Measurements from ENCODE around the gene CSF3R. TPM values are rescaled to one million over a fixed set of nuclear protein-coding genes. Genes with fewer than 3 reads are reported as not detected.

Gene CSF3R
- total and polyA plus RNA-seq, 2 donors (not counting 3 experiments of a cell fraction or from before 2014, with no cell fraction given), result not detected

GRCh38 chr1:36503733-36504132, 21.0 kb upstream of the CSF3R start:
- Histone ChIP-seq H3K4me2 (ENCODE audit: insufficient read depth, low read length) (no peak overlapping the region), H3K27ac (ENCODE audit: insufficient read depth, low read depth, low read length) (no peak overlapping the region), H2AFZ (ENCODE audit: low read depth, low read length) (no peak overlapping the region), H3K9me1 (replicated peaks; ENCODE audit: control insufficient read depth, extremely low read depth, insufficient read depth, low read length) (no peaks in the 10 kb centered on the region), H3K27me3 (ENCODE audit: control insufficient read depth in 2 of 2, insufficient read depth in 2 of 2, low read length in 2 of 2) (peaks cover 4 to 5% of the 10 kb centered on the region in 2 experiments), H3K4me1 (ENCODE audit: control insufficient read depth, extremely low read depth, insufficient read depth, low read length) (no peaks in the 10 kb centered on the region), H3K9ac (replicated peaks; ENCODE audit: extremely low read depth, insufficient read depth, low read length) (no peak overlapping the region), H3K9me3 (replicated peaks; ENCODE audit: control insufficient read depth, insufficient read depth, low read length) (no peaks in the 10 kb centered on the region), H4K20me1 (replicated peaks; ENCODE audit: control insufficient read depth, extremely low read depth, insufficient read depth, low read length) (no peaks in the 10 kb centered on the region), H3K36me3 (ENCODE audit: control insufficient read depth in 2 of 2, extremely low read depth in 1 of 2, insufficient read depth in 2 of 2, low read length in 2 of 2) (no peaks in the 10 kb centered on the region), H3K79me2 (ENCODE audit: control insufficient read depth, insufficient read depth, low read length) (no peaks in the 10 kb centered on the region), H3K4me3 (replicated peaks in 1 of 3; ENCODE audit: insufficient read depth in 1 of 3, low read depth in 1 of 3, low read length in 3 of 3) (no peak overlapping the region)
- DNase-seq (ENCODE audit: low read depth, low spot score) (no peak), FAIRE-seq (no peak)
- CTCF ChIA-PET, result interaction anchor here (2.8 kb wide), 1 partner anchor 13 kb away, joined by 14 read pairs; no protein-coding TSS in a partner anchor
- dilution Hi-C loops (cut with MboI; ENCODE audit: extremely low pct_ligation_motif_present, low sequenced_read_pairs) (no loop called here), intact Hi-C loops (cut with micrococcal nuclease) (no loop called here)
- BruUV-seq (replicated peaks), result no TSS peak
- TF ChIP-seq JUN (IDR thresholded peaks at IDR 0.05; ENCODE audit: borderline replicate concordance, insufficient read depth, insufficient read length, low read depth) (no peak), POLR2A (IDR thresholded peaks at IDR 0.05; ENCODE audit: low read depth, low read length) (no peak), MAX (IDR thresholded peaks at IDR 0.05; ENCODE audit: insufficient read depth, insufficient read length) (no peak), EZH2 (IDR thresholded peaks at IDR 0.05; ENCODE audit: borderline replicate concordance, low read depth, low read length, severe bottlenecking) (no peak), POLR2AphosphoS5 (IDR thresholded peaks at IDR 0.05; ENCODE audit: insufficient read depth, low read depth, low read length) (no peak), GATA2 (IDR thresholded peaks at IDR 0.05; ENCODE audit: insufficient read depth, insufficient read length, low read depth, low read length) (no peak), MYC (IDR thresholded peaks at IDR 0.05; ENCODE audit: low read depth, low read length) (no peak), FOS (IDR thresholded peaks at IDR 0.05; ENCODE audit: borderline replicate concordance, insufficient read depth, low read length) (no peak), CTCF (IDR thresholded peaks at IDR 0.05; ENCODE audit: extremely low read depth in 1 of 2, insufficient read depth in 1 of 2, low read depth in 1 of 2, low read length in 2 of 2) (no peak)
- POLR2A ChIA-PET, result no interaction called here

Measured in endothelial cell of umbilical vein (primary cell).